Spleen (tissue), 7 donors: ENCODE measurements around the gene NRN1.

ENCODE experiments used
- CTCF ChIP-seq, 11 experiments: fragments of 200-600 bp in 7 of 11; fragments of 450-650 bp in 4 of 11; sonication (generic) in 4 of 11; IDR thresholded peaks in 8 of 11; conservative IDR thresholded peaks in 3 of 11; 1 replicate in 7 of 11; 2 replicates in 4 of 11; pipeline versions ENCODE4 v1.4.0 to v1.8.0; 2016 to 2021; ENCODE audit warnings: antibody characterized with exemption in 11 of 11, inconsistent platforms in 4 of 11, mild to moderate bottlenecking in 1 of 11
- POLR2A ChIP-seq, 3 donors: fragments of 450-650 bp; IDR thresholded peaks; one replicate each; pipeline ENCODE4 v1.5.1; 2017; ENCODE audit warnings: antibody characterized with exemption in 3 of 3, mild to moderate bottlenecking in 1 of 3
- POLR2AphosphoS5 ChIP-seq, 3 donors: sonication (generic); formaldehyde crosslinking; IDR thresholded peaks; one replicate each; pipeline ENCODE4 v1.5.1; 2017; ENCODE audit warnings: antibody characterized with exemption in 3 of 3
- donor health status: DM: no; HTN: no; CAD: no; lungs with moderate emphysema.
- donor health status: DM: no; HTN: no; CAD: no.
- donor health status: DM: no; HTN: no; CAD: no.

DNA sequence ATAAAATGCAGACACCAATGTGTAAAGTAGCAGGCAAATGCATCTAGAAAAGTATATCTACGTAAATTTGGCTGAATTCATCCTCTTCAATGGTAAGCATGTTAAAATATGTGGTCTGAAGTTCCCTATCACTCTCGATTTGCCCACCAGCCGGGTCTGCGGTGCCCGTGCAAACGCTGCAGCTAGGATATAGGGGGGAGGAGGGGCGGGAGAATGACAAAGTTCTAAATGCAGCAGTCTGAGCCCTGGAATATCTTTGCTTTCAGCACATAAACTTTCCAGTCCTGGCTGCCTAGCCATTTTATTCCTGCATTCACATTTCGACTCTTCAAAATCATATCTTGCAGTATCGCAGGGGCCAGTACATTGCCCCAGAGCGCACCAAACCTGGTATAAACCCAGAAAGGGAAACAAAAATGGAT, 708 bp downstream of the NRN1 start:
- TF ChIP-seq CTCF (IDR thresholded peaks at IDR 0.05 in 8 of 11, conservative IDR thresholded peaks at IDR 0.05 in 3 of 11) (no peak), POLR2A (IDR thresholded peaks at IDR 0.05) (no peak), POLR2AphosphoS5 (IDR thresholded peaks at IDR 0.05) (no peak)
